ENCODE measurements around the gene ADO. TPM values are rescaled to one million over a fixed set of nuclear protein-coding genes. Genes with fewer than 3 reads are reported as not detected.

ADO gene
- total RNA-seq, 4 donors from 2014 or later: 9.6 to 25.4 (median 15.0) TPM

GRCh38 chr10:62850646-62851045 is 46.1 kb downstream of the ADO start:
- Histone ChIP-seq H3K27ac (no peak overlapping the region), H3K36me3 (no peaks in the 10 kb centered on the region), H3K9me3 (peaks cover 5 to 11% of the 10 kb centered on the region in 2 donors), H3K27me3 (no peaks in the 10 kb centered on the region), H3K4me3 (no peak overlapping the region), H3K4me1 (no peaks in the 10 kb centered on the region)
- intact Hi-C loops (cut with DNase I; ENCODE audit: low total_unique reads): no loop called here
- no peak for DNase-seq
- 43 to 45% methylated on average over 2 to 3 of the region's 3 CpGs for WGBS, 2 donors (ENCODE audit: low coverage in 1 of 2)
- in situ Hi-C loops (cut with MboI; ENCODE audit: low pct_ligation_motif_present in 1 of 4, low pct_unique_long_range_greater_than_20kb in 1 of 4, low sequenced_read_pairs in 3 of 4): no loop called here
- TF ChIP-seq EP300 (IDR thresholded peaks at IDR 0.05; ENCODE audit: low read depth) (no peak), POLR2AphosphoS5 (IDR thresholded peaks at IDR 0.05) (no peak), CTCF (IDR thresholded peaks at IDR 0.05) (no peak), POLR2A (IDR thresholded peaks at IDR 0.05) (no peak)

- 44 to 61% methylated on average over 2 of the region's 2 CpGs for WGBS, 2 donors (ENCODE audit: low coverage in 1 of 2)
- Histone ChIP-seq H3K36me3 (no peaks in the 10 kb centered on the region), H3K4me3 (no peak overlapping the region), H3K9me3 (peaks cover 5 to 11% of the 10 kb centered on the region in 2 donors), H3K4me1 (no peaks in the 10 kb centered on the region), H3K27me3 (no peaks in the 10 kb centered on the region), H3K27ac (no peak overlapping the region)
- peak; percentile 10 for DNase-seq
- TF ChIP-seq POLR2AphosphoS5 (IDR thresholded peaks at IDR 0.05): no peak
- no peak for TF ChIP-seq POLR2A (IDR thresholded peaks at IDR 0.05)
- TF ChIP-seq EP300 (IDR thresholded peaks at IDR 0.05; ENCODE audit: low read depth): no peak
- peak in 3 of 5 experiments; percentile 4 to 27 (median 24) for TF ChIP-seq CTCF (IDR thresholded peaks at IDR 0.05)
- in situ Hi-C loops (cut with MboI; ENCODE audit: low pct_ligation_motif_present in 1 of 4, low pct_unique_long_range_greater_than_20kb in 1 of 4, low sequenced_read_pairs in 3 of 4): no loop called here
- intact Hi-C loops (cut with DNase I; ENCODE audit: low total_unique reads): no loop called here
Measured at GRCh38 chr10:62851442-62851841, 46.9 kb downstream of the ADO start.

- Histone ChIP-seq H3K36me3 (no peaks in the 10 kb centered on the region), H3K27ac (no peak overlapping the region), H3K27me3 (no peaks in the 10 kb centered on the region), H3K4me1 (no peaks in the 10 kb centered on the region), H3K9me3 (no peaks in the 10 kb centered on the region), H3K4me3 (no peak overlapping the region)
- intact Hi-C loops (cut with DNase I; ENCODE audit: low total_unique reads): no loop called here
- in situ Hi-C loops (cut with MboI; ENCODE audit: low pct_ligation_motif_present in 1 of 4, low pct_unique_long_range_greater_than_20kb in 1 of 4, low sequenced_read_pairs in 3 of 4): no loop called here
- whole genome bisulfite sequencing, 2 donors (ENCODE audit: low coverage in 1 of 2): 55 to 62% methylated on average over 6 of the region's 6 CpGs
- no peak for DNase-seq
- TF ChIP-seq POLR2AphosphoS5 (IDR thresholded peaks at IDR 0.05) (no peak), CTCF (IDR thresholded peaks at IDR 0.05) (no peak), POLR2A (IDR thresholded peaks at IDR 0.05) (no peak), EP300 (IDR thresholded peaks at IDR 0.05; ENCODE audit: low read depth) (no peak)
Measured at GRCh38 chr10:62852961-62853702, 48.6 kb downstream of the ADO start.

GRCh38 chr10:62853710-62854109 is 49.2 kb downstream of the ADO start:
- Histone ChIP-seq H3K36me3 (no peaks in the 10 kb centered on the region), H3K27me3 (no peaks in the 10 kb centered on the region), H3K4me1 (no peaks in the 10 kb centered on the region), H3K9me3 (no peaks in the 10 kb centered on the region), H3K4me3 (no peak overlapping the region), H3K27ac (no peak overlapping the region)
- in situ Hi-C loops (cut with MboI; ENCODE audit: low pct_ligation_motif_present in 1 of 4, low pct_unique_long_range_greater_than_20kb in 1 of 4, low sequenced_read_pairs in 3 of 4) (no loop called here), intact Hi-C loops (cut with DNase I; ENCODE audit: low total_unique reads) (no loop called here)
- TF ChIP-seq POLR2A (IDR thresholded peaks at IDR 0.05) (no peak), POLR2AphosphoS5 (IDR thresholded peaks at IDR 0.05) (no peak), EP300 (IDR thresholded peaks at IDR 0.05; ENCODE audit: low read depth) (no peak), CTCF (IDR thresholded peaks at IDR 0.05) (no peak)
- no peak for DNase-seq
- WGBS, 2 donors (ENCODE audit: low coverage in 1 of 2): 58 to 68% methylated on average over 3 to 5 of the region's 5 CpGs

Measured in transverse colon (tissue), 4 donors.